SHP77 treated with DMSO at 0.1 percent for 48 hours (cell line): ENCODE data around the gene MSS51.

Source experiments
- DNase-seq: peaks from one replicate; lab custom pipeline; 2025; lab: John Stamatoyannopoulos, UW

The MSS51 gene

DNA sequence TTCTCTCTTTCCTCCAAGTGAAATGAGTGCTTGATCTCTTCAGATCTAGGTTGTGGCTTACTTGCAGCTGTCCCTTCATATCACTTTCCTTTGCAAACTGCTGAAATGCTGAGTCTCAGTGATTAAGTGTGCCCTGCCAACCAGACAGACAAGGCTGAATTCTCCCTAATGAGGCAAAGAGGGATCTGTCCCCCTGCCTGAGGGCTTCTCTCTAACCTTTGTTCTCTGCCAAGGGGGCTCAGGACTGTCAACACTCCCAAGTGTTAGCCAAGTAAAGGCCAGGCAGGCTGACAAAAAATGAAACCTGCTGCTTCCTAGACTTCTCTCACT lies at the start of gene MSS51:
Gene MSS51 (minus strand): TSS at position 24 of the 330 bp plus-strand sequence. CDS start 5,277 bp downstream, outside the sequence.
- no peak for DNase-seq

DNA sequence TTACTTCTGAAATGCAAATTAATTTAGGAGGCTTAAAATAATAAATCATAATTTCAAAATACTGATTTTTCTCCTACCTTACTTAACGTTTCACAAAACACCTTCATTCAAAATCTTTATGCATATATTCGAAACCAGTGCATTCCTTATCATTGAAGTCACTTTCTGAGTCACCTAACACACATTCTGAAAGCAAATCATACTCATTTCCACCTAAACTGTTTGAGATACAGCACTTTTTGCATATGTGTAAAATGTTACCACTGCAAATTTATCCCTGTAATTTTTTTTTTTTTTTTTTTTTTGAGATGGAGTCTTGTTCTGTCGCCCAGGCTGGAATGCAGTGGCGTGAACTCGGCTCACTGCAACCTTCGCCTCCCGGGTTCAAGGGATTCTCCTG lies 46.8 kb upstream of the MSS51 start:
- no peak for DNase-seq

DNA sequence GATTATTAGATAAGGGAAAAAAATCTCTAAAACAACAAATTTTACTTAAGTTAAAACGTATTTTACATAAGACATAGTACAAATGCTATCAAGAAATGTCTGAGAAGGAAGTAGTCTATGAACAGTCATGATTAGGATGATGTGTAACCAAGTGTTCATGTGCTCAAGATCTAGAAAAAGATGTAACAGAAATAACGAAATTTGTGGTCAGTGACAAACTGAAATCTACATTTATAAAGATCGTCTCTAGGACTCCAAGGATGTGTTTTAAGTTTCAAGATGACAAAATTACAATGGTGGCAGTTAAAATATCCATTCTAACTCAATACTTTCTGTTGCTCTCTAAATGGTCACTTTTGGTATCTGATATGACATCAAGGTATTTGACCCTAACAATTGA lies 45.3 kb upstream of the MSS51 start:
- no peak for DNase-seq

DNA sequence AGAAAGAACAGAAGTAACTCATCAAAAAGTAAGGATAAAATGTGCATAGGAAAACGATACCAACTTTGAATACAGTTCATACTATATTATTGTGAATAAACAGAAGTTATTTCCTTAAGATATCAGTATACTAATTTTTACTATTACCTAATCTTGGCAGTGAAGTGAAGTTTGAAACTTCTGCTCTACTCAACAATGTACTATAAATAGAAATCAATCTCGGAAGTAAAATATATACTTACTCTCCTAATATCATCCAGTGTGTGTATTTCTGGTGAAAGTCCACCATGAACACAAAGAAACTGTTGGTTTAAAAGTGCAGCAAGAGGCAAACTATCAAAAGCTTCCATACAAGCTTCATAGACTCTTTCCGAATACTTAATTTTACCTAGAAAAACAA lies 37.9 kb upstream of the MSS51 start:
- DNase-seq = no peak

DNA sequence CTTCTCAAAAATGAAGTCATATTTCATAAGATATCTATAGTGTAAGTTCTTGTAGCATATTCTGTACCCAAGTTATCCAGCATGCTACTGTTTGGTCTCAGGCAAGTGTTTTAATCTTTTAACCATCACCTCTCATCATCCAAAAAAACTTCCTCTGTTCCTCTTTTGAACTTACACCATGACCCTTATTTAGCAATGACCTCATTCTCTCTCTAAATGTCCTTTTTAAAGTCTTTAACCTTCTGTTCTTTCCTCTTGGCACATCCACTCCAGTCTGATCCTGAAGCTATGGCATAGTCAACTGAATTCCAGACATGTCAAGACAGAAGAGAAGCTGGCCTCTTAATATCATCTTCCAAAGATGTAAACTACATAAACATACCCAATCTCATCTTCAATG lies 36.2 kb upstream of the MSS51 start:
- DNase-seq = no peak

DNA sequence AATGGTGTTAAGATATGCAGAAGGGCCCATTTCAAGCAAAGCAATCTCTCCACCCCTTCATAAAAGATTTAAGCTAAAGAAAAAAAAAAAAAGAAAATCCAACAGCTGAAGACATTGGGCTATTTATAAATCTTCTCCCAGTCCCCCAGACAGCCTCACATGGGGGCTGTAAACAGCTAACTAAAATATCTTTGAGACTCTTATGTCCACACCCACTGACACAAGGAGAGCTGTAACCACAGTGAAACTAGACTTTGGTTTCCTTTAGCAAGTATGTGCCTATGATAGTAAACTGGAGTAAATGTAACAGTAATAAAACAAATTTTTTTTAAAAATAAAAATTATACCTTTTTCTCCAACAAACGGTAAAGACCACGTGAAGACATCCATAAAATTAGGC lies 33.8 kb upstream of the MSS51 start:
- no peak for DNase-seq

DNA sequence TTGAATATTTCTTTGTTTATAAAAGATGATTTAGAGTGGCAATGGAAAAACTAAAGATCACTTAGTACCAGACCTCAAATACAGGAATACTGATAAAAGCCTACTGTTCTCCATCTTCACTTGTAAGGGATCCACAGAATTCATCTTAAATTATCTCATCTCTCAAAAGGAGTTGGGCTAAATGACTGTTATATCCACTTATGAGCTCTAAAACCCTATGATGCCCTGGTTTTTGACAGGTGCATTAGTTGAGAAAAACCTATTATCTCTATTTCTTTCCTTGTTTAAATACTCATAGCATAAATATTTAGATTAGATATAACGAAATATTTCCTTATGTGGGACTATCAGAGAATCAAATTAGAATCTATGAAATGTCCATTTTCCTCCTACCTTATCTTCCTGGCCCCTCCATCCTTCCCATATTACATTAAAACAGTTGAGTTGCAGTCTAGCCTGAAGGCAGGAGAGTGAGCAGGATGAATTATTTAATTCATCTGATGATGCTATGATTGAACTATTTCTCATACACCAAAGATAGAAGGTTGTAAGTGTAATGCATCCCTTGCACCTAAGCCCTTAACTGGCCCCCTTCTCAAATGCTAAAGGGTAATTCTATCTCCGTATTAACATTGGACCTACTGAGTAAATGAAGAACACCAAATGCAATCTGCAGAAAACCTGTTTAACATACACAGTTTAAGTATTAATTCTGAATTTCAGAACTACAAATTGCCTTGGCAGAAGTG lies 32.8 kb upstream of the MSS51 start:
- DNase-seq = no peak

DNA sequence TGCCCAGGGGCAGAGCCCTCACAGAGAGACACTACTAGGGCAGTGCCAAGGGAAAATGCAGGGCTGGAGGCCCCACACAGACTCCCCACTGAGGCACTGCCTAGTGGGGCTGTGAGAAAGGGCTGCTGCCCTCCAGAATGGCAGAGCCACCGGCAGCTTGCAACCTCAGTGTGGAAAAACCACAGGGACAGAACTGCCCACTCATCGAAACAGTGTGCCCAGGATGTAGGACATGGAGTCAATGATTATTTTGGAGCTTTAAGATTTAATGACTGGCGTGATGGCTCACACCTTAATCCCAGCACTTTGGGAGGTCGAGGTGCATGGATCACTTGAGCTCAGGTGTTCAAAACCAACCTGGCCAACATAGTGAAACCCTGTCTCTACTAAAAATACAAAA lies 27.5 kb upstream of the MSS51 start:
- DNase-seq = no peak

DNA sequence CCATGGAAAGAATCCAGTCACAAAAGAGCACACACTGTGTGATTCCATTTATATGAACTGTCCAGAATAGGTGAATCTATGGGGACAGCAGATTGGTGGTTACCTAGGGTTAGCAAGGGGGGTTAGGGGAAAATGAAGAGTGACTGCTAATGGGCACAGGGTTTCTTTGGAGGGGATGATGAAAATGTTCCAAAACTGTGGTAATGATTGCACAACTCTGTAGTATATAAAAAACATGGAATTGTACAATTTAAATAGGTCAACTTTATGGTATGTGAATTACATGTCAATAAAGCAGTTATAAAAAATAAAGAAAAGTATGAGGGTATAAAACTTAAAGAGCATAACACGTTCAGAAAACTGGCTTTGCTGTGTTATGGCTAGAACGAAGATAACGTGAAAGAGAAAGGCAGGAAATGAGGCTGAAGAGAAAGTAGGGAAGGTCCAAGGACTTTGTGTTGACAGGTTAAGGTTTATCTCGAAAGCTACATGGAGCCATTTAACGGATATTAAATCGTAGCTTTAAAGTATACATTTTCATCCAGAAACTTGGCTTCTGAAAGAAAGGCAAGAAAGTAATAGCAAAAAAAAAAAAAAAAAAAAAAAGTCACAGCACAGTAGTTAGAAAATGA lies 26.4 kb upstream of the MSS51 start:
- DNase-seq = no peak

DNA sequence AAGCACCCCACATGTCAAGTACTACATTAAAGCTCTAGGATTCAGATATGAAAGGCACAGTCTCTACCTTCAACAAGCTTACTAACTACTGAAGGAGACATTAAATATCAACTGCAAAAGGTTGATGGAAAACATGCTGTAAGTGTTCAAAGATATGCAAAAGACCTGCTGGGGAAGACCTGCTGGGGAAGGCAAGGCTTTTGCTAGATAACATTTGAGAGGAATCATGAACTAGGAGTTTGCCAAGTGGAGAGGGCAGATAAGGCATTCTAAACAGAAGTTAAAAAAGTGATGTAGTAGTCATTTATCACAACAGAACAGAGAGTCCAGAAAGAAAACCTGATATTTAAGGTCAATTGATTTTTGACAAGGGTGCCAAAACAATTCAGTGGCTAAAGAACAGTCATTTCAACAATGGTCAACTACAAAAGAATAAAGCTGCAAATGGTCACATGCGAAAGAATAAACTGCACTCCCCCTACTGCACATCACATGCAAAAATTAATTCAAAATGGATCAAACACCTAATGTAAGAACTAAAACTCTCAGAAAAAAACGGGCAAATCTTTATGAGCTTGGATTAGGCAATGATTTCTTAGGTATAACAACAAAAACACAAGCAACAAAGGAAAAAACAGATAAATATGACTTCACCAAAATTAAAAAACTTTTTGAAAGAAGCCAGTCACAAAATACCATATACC lies 23.0 kb upstream of the MSS51 start:
- no peak for DNase-seq

DNA sequence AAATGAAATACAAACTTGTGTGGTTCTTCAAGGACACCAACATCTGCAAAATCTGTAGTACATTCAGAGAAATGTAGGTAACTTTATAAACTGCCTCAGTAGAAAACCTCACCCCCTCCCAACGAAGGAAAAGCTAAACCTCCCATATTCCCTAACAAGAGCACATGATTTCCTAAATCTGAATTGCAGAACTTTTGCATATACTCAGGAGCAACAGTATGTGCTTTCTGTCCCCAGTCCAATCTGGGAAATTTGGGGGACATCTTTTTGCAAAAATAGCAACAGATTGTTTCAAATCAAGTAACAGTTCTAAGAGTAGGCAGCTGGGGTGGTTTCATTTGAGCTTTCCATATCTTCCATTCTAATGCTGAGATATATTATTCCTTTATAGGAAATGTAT lies 15.8 kb upstream of the MSS51 start:
- no peak for DNase-seq

DNA sequence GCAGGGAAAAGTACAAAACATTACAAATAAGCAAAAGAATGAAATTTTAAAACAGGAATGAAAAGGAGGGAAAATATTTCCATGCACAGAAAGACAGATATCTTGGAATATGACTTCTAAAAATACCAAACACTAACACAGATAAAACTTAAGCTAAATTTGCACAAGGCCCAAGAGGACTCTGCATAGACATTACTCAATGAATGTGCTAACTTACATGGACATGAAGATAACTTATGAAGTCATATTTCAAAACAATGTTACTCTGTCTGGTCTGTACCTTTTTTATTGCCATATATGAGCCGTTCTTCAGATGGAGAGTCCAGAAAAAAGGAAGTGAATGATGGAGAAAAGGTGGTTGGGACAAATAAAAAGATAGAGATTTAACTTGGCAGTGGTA lies 15.0 kb upstream of the MSS51 start:
- DNase-seq = no peak

DNA sequence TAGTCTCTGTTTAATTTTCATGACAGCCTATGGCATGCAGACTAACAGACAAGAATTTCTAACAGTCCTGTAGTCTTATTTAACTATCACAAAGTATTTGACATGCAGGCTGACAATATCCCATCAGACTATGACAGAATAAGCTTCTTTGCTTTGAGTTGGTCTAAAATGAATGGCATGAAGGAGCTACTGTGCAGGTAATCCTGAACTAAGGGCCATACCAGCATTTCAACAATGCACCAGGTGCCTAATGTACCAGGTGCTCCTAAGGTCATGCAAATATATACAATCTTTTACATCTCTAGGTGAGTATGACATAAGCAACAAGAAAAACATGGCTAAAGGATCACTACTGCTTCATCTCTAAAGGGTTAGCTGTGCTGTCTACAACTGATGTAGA lies 13.6 kb upstream of the MSS51 start:
- no peak for DNase-seq

DNA sequence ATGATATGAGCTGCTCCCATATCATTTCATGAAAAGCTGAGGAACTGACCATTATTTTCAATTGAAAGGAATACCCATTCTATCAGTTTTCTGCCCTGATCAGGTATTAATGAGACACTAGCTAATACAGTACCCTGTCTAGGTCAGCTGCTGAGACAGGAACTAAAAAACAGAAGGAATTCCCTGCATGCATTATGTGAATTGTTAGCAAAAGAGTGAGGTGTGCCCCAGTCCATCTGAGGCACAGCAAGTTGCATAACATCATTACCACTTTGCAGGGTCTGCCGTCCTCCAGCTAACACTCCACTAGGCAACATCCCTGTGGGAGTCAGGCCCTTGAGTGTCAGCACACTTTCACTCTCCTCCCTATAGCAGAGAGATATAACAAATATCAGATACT lies 11.1 kb upstream of the MSS51 start:
- no peak for DNase-seq

DNA sequence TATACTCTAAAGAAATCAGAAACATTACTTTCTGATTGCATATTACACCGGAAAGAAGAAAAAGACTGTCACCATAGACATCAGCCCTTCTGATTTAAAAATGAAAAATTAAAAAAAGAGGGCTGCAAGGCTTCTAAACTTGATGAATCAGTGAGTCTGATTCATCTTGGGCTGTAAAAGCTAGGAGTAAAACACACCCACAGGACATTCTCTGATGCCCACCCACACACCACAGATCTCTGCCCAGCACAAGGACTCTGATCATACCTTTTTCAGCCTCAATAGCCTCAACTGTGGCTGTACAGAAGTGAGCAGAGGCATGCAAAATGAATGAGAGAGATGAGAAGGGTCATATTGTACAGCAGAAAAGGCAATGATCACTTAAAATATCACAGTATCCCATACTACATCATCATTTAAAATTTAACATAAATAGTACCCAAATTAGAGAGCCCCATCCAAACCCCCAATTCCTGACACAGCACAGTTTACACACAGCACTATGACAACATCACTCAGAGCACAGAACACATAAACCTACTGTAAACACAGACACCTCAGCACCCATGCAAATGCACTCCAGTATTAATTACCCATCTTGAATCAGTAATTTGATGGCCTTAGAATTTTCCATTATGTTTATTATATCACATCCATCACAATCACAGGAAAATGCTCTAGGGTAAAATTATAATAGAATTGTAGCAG lies 6.4 kb upstream of the MSS51 start:
- DNase-seq = no peak

DNA sequence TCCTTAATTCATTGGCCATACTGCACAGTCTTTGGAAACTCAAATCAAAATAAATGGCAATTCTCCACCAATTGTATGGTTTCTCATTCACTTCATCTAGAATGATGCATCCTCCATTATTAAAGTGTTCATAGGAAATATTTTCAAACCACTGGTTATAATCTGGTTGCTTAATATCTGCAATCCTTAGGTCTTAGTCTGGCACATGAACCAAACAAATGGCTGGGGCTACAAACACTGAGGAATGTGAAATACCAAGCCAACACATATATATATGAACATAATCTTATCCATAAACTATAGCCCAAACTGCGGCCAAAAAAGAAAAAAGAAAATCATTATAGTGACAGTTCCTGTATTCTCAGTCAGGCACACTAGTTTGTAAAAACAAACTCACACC lies 5.7 kb upstream of the MSS51 start:
- DNase-seq = no peak

DNA sequence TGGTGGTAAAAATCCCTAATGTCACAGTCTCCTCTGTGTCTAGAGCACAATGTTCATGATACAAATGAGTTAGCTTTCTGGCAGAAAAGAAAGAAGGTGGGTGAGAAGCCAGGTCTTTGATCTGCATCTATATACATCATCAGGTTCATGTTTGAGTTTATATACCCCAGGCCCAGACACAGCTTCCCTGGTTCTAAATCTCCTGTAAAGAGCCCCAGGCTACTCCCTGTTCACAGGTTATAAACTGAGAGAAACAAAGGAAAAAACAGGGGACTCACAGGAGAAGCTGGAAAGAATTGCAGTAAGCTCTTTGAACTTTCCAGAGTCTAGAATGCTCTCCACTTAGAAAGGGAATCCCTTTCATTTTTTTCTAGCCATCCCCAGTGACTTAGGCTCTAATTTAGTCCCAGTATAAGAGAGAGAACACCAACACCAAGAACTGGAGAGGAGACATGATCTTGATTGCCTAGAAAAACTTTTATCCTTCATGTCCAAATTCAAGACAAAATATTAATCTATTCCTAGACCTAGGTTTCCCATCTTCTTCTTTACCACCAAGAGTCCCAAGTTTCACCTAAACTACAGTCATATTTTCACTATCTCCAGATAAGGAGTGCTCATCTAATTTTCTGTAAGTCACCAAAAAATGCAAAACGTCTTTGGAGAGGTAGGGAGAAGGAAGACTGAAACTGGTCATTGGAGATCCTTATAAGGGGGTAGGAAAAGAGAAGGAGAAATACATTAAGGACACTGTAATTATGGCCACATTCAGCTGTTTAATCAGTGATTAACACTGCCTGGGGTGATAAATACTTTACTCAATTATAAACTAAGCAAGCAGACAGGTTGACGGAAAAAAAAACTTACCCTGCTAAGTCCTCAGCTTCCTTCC lies 469 bp downstream of the MSS51 start:
- no peak for DNase-seq

DNA sequence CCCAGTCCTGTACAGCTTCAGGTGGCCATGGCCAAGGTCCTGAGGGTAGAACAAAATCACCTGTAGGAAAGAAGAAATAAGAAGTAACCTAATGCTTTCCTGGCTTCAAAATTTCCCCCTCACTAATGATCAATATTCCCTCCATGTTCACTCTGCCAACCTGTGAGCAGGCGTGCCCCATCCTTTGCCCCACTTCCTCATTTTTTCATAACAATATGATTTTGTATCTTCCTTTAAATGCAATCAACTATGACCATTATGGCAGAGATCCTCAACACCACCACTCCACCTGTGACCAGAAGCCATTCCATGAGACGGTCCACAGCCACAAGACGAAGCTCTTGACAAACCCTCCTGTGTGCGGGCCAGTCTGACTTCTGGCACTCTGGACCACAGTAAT lies 7.0 kb downstream of the MSS51 start:
- DNase-seq = no peak

DNA sequence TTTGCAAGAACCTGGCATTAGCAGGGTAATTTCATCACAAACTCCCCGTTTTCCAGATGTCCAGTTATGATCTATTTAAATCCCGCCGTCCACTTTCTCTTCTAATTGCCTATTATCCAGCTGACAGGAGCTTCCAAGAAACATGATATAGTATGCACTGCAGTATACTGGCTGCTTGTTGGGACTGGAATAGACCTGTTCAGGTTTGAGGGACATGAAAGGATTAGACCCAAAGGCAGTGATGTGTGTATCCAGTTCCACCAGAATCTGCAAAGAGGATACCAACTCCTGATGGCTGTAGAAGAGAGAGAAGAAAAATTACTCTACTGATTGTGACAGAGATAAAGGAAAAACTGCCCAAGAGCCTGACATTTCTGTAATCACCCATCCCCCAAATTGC lies 8.9 kb downstream of the MSS51 start:
- no peak for DNase-seq

DNA sequence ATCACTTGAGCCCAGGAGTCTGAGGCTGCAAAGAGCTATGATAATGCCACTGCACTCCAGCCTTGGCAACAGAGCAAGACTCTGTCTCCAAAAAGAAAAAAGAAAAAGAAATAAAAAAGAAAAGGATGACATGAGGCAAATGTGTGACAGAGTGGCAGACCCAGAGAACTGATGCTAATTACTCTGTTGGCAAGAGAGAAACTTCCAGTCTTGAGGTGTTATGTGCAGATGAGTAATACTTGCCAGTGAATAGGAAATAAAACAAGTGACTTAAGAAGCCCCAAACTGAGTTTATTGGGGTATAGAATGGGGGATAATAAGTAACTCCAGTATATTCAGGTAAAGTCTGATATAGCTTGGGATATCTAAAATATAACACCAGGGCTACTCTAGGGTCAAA lies 10.1 kb downstream of the MSS51 start:
- DNase-seq = no peak

DNA sequence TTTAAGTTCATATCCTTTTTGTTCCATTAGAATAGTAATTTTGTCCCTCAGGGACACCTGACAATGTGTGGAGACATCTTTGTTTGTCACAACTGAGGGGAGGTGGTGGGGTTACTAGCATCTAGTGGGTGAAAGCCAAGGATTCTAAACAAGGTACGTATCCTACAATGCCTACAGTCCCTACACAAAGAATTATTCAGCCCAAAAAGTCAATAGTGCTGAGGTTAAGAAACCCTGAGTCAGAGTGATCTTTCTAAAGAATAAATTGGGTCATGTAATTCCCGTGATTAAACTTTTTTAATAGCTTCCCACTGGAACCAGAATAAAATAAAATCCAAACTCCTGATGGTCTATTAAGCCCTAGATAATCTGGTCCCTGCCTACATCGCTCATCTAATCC lies 16.8 kb downstream of the MSS51 start:
- no peak for DNase-seq
